Left lung (tissue), 10 donors: ENCODE results near the gene SLC7A6. TPM values are rescaled to one million over a fixed set of nuclear protein-coding genes. Genes with fewer than 3 reads are reported as not detected.

Source experiments
- ATAC-seq: fragments of 200-7000 bp; cut with Tn5 transposase; one replicate; pipeline ENCODE4 v1.9.1; 2020; ENCODE audit warnings: moderate library complexity
- DNase-seq, 4 donors: peaks; one replicate each; pipeline ENCODE4 v3.0.0-alpha.2; 2013 to 2020
- H3K27ac ChIP-seq, 2 donors: fragments of 200-600 bp; sonication (generic) in 1 of 2; one replicate each; pipeline versions ENCODE4 v1.5.0 to v1.8.0; 2020 to 2021
- H3K27me3 ChIP-seq, 2 donors: fragments of 200-600 bp; sonication (generic) in 1 of 2; one replicate each; pipeline versions ENCODE4 v1.5.0 to v1.8.0; 2020 to 2021
- H3K36me3 ChIP-seq, 2 donors: fragments of 200-600 bp; sonication (generic) in 1 of 2; one replicate each; pipeline versions ENCODE4 v1.5.0 to v1.8.0; 2020 to 2021
- H3K4me1 ChIP-seq, 2 donors: fragments of 200-600 bp; one replicate each; pipeline ENCODE4 v1.8.0; 2021
- H3K4me3 ChIP-seq, 2 donors: fragments of 200-600 bp; sonication (generic) in 1 of 2; one replicate each; pipeline versions ENCODE4 v1.5.0 to v1.8.0; 2020 to 2021; ENCODE audit warnings: mild to moderate bottlenecking in 1 of 2
- H3K9me3 ChIP-seq, 2 donors: fragments of 200-600 bp; sonication (generic) in 1 of 2; one replicate each; pipeline versions ENCODE4 v1.5.0 to v1.8.0; 2020 to 2021
- CTCF ChIP-seq, 2 donors: fragments of 200-600 bp; sonication (generic) in 1 of 2; IDR thresholded peaks; one replicate each; pipeline versions ENCODE4 v1.5.0 to v1.8.0; 2021; ENCODE audit warnings: antibody characterized with exemption in 2 of 2
- intact Hi-C, 2 donors: fragments of 100-400 bp; cut with DNase I; formaldehyde crosslinking; loops; one replicate each; pipeline versions ENCODE4 v1.11.2 to v1.14.2; 2022
- polyA plus RNA-seq, 6 donors: library from polyadenylated mRNA; unstranded; fragments of 120-200 nt; gene quantifications; one replicate each; pipeline ENCODE4 v1.2.1, GENCODE V29; 2013; ENCODE audit not compliant: insufficient read length in 6 of 6
- total RNA-seq, 2 donors: library from RNA; stranded (reverse); fragmentation: NEBNext Ultra II Directional; extraction: Animal tissue kit (Norgen Biotek cat#: 25700); gene quantifications; one replicate each; pipeline ENCODE4 v1.2.1, GENCODE V29; 2021
- donor health status: DM: no; HTN: yes; CAD: no.
- donor health status: DM: no; HTN: no; CAD: no.

SLC7A6 gene
- total and polyA plus RNA-seq, 8 donors = 9.6 to 55.6 (median 12.2) TPM

GRCh38 chr16:68259007-68259825 lies 5.1 kb upstream of the SLC7A6 start:
- Histone ChIP-seq H3K4me1 (peaks cover 4 to 28% of the 10 kb centered on the region in 2 donors), H3K4me3 (no peak overlapping the region), H3K27me3 (no peaks in the 10 kb centered on the region), H3K27ac (no peak overlapping the region), H3K36me3 (peaks cover 0 to 56% of the 10 kb centered on the region in 2 donors), H3K9me3 (no peaks in the 10 kb centered on the region)
- intact Hi-C loops = loop anchor here in 1 of 2 donors (10.0 kb wide), 1 partner anchor 66 kb away; no protein-coding TSS in a partner anchor
- no peak for DNase-seq
- no peak for ATAC-seq
- no peak for TF ChIP-seq CTCF (IDR thresholded peaks at IDR 0.05)

- no peak for TF ChIP-seq CTCF (IDR thresholded peaks at IDR 0.05)
- intact Hi-C loops = loop anchor here in 1 of 2 donors (5.0 kb wide), 1 partner anchor 59 kb away; no protein-coding TSS in a partner anchor
- Histone ChIP-seq H3K36me3 (peaks cover 0 to 23% of the 10 kb centered on the region in 2 donors), H3K27me3 (no peaks in the 10 kb centered on the region), H3K27ac (peak overlapping the region; percentile 96), H3K9me3 (no peaks in the 10 kb centered on the region), H3K4me3 (peak overlapping the region; percentile 85 to 88), H3K4me1 (peaks cover 16 to 38% of the 10 kb centered on the region in 2 donors)
- DNase-seq (no peak), ATAC-seq (no peak)
These were observed 683 bp upstream of the SLC7A6 start for GRCh38 chr16:68263559-68264127.

GRCh38 chr16:68265078-68265920 lies 973 bp downstream of the SLC7A6 start:
- intact Hi-C loops = no loop called here
- Histone ChIP-seq H3K4me3 (peak overlapping the region; percentile 85 to 88), H3K27me3 (no peaks in the 10 kb centered on the region), H3K4me1 (peaks cover 16 to 38% of the 10 kb centered on the region in 2 donors), H3K27ac (peak overlapping the region; percentile 96), H3K36me3 (peaks cover 0 to 7% of the 10 kb centered on the region in 2 donors), H3K9me3 (no peaks in the 10 kb centered on the region)
- TF ChIP-seq CTCF (IDR thresholded peaks at IDR 0.05) = no peak
- ATAC-seq (peak; percentile 78), DNase-seq (peak; percentile 26 to 85 (median 66))

GRCh38 chr16:68267612-68268405 lies 3.5 kb downstream of the SLC7A6 start:
- no peaks in the 10 kb centered on the region for H3K27me3 ChIP-seq
- no peak for TF ChIP-seq CTCF (IDR thresholded peaks at IDR 0.05)
- peak overlapping the region in 1 of 2 donors; percentile 13 for H3K27ac ChIP-seq

More at GRCh38 chr16:68267612-68268405, 3.5 kb downstream of the SLC7A6 start:
- H3K9me3 ChIP-seq = no peaks in the 10 kb centered on the region
- no peak overlapping the region for H3K4me3 ChIP-seq
- ATAC-seq (no peak), DNase-seq (no peak)
- intact Hi-C loops = no loop called here
- H3K4me1 ChIP-seq = peaks cover 16 to 46% of the 10 kb centered on the region in 2 donors
- H3K36me3 ChIP-seq = no peaks in the 10 kb centered on the region
